GM21447 (cell line): ENCODE measurements around the gene MYH15.

Experiments used
- ATAC-seq: cut with Tn5 transposase; IDR thresholded peaks from one replicate; pipeline ENCODE4 v1.9.1; 2021; ENCODE audit not compliant: unreplicated experiment

Gene MYH15

DNA sequence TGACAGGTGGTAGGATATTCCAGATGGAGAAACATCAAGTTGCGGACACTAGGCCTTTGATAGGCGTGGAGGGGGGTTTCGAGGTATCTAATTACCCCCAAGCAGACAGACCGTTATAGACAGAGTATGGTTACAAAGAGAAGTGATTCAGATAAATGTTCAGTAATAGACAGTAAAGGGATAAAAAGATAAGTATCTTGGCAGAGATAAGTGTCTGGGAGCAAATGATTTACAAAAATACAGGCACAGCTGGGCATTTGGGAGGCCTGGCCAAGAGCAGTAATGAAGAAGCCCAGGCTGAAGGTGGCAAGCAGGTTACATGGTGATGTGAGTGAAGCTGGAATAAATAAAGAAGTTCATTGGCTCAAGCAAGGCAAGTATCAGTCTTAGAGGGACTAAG is 659 bp upstream of the MYH15 start:
- ATAC-seq: no peak

DNA sequence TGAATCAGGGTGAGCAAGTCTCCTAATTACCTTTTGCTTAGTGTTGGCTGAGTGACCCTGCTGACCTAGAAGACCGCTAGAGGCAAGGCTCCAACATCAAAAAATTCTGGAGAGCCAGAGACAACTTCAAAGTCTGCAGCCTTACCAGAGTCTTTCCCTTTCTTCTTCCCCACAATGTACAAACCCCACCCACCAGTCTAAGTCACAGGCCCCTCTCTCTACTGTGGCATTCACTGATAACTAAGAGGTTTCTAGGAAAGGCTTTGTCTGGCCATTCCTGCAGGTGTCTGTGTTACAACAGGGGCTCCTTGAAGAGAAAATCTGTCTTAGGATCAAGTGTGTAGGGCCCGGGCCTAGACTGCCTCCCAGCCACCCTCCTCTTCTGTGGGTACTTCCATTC is 525 bp downstream of the MYH15 start:
- no peak for ATAC-seq

DNA sequence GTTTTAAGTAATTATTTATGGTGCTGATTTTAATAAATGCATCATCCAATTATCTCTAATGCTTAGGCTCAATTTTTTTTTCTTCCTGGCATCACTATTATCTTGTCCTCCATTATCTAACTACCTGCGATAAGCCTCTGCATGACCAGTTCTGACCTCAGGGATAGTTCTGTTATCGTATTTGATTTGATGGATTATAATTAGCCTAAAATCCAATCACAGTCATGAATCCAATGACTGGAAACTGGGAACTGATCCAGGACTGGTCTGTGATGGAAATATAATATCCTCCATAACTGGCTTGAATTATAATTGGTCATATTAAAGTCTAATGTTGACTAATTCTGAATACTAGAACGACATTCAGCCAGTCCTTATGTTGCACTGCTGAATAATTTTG is 1.1 kb downstream of the MYH15 start:
- no peak for ATAC-seq

DNA sequence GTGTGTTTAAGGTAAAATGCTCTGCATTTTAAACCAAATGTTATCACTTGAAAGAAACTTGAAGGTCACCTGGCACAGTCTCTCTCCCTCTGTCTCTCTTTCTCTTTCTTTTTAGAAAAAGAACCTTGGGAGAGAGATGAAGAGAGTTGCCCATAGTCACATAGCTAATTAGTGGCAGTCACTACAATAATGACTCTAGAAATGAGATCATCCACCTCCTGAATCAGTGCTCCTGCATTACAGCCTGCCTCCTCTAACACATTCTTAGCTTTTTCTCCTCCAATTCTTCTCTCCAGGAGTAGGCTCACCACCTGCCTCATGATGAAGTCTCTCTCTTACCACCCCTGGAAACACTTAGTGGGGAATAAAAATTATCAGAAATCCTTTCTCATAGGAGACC is 2.5 kb downstream of the MYH15 start:
- ATAC-seq: no peak

DNA sequence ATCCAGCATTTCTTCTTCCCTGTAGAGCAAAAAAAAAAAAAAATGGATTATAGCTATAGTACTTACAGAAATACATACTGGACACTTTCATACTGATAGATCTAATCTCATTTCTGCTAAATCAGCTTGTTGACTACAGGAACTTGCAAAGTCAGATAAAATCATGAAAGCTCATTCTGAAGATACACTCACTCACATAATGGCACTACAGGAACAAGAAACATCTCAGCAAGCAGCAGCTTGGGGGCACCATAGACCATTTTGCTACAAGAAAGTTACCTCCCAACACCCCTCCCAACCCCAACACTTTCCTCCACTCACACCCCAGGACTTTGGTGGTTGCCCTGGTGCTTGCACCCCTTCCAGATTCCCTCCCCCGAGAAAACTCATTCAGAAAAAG is 4.6 kb downstream of the MYH15 start:
- ATAC-seq: no peak

DNA sequence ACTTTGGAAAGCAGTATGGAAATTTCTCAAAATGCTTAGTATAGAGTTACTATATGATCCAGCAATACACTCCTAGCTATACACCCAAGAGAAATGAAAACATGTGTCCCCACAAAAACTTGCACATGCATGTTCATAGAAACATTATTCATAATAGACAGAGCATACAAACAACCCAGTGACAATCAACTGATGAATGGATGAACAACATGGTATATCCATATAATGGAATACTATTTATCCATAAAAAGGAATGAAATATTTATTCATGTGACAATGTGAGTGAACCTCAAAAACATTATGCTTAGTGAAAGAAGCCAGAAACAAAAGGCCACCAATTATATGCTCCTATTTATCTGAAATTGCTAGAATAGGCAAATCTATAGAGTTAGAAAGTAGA is 6.7 kb downstream of the MYH15 start:
- ATAC-seq: no peak

DNA sequence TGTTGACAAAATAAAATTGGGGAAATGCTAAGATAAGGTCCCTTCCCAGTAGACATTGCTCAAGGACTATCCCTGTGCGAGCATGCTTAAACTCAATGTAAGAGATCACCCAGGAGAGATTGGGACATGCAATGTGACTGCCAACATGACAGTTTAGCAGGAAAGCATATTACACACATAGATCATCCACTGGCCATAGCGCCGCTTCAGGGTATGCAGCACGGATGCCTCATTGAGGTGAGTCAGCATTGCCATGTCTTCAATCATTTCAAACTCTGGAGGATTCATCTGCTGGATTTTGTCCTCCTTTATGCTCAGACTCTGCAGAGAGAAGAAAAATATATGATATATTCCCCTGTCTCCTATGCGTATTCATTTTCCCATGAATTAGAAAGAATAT is 8.9 kb downstream of the MYH15 start:
- no peak for ATAC-seq

DNA sequence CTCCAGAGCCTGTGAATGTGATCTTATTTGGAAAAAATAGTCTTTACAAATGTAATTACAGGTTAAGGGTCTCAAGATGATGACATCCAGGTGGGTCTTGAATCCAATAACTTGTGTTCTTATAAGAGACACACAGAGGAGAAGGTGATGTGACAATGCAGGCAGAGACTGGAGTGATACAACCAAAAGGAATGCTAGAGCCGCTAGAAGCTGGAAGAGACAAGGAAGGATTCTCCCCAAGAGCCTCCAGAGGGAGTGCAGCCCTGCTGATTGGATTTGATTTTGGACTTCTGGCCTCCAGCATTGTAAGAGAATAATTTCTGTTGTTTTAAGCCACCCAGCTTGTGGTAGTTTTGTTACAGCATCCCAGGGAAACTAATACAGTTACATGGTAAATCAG is 9.7 kb downstream of the MYH15 start:
- no peak for ATAC-seq

DNA sequence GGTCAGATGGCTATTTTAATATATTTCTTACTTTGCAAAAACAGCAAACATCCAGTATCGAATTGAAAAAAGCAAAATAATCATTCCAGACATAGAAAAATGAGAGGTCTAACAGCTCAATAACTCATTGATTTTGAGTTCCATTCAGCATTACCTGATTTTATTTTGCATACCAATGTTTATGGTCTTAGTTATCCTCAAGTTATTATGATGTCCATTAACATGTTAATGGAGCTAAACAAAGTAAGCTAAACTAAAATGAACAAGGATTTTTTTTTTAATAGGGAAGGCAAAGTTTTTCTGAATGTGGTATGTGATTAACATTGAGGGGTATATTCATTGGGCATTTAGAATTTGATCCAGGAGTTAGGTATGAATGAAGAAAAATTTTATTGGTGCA is 13.1 kb downstream of the MYH15 start:
- ATAC-seq: no peak

DNA sequence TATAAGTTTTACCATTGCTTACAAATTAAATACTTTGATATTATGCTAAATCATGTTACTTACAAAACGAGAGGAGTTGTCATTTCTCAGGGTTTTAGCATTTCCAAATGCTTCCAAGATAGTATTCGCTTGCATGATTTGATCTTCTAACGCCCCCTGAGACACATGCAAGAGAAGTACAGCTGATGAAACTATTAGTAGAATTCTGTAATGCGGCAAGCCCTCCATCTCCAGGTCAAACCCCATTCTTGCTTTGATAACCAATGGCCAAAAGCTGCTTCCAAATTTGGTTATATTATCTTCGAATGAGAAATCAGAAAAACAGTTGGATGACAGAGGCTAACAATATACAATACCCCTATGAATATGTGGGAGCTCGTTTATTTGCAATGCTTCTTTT is 14.7 kb downstream of the MYH15 start:
- ATAC-seq: no peak

DNA sequence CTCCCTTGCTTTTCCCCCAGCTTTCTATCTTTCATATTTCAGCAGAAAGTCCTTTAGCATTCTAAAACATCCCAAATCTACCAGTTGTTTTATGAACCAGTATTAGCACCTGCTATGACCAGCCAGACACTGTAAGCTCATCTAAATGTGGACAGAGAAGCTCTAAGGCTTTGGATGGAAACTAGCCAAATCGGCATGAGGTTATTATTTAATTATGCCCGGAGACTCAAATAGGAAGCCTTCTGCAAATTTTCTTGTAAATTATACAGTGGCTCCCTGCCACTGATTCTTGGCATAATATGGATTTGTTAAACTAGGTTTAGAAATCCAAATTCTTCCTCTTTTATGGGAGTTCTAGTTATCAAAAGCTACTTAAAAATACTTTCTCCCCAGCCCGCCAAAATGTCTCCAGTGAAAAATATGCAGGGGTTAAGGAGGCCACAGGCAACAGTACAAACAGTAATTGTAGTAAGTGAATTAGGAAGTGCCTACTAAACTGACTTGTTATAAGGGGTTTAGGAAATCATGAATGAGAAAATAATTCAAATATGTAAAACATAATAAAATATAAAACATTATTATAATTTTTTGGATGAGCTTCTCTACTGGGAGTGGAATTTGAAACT is 15.4 kb downstream of the MYH15 start:
- ATAC-seq: no peak

DNA sequence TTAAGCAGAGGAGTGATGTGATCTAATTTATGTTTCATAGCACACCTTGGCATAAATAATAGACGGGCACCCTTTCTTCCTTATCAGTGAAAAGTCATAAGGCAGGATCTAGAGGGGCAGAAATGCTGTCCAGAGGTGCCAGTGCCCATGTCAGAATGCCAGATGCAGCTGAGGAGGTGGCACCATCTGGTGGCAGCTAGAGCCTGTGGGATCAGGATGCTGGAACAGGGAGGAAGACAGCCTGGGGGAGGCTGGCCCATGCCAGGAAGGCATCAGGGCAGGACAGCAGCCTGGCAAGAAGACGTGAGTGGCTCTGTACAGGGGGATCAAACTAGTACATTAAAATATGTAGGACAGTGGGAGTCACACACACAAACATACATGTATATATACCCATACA is 16.5 kb downstream of the MYH15 start:
- no peak for ATAC-seq

DNA sequence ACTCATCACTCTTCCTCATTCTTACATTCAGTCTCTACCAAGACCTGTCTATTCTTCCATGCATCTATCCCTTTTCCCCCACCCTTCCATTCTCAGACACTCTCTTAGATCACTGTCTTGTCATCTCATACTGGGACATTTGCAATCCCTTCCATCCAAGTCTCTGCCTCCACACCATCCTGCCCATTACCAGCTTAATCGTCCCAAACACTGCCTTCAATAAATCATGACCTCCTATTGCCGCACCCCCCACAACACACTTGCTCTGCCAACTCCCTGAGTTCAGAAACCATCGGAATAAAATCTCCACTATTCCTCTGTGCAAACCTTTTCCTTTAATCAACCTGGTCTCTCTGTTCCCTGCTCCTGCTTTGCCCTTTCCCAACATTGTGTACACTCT is 18.9 kb downstream of the MYH15 start:
- no peak for ATAC-seq

DNA sequence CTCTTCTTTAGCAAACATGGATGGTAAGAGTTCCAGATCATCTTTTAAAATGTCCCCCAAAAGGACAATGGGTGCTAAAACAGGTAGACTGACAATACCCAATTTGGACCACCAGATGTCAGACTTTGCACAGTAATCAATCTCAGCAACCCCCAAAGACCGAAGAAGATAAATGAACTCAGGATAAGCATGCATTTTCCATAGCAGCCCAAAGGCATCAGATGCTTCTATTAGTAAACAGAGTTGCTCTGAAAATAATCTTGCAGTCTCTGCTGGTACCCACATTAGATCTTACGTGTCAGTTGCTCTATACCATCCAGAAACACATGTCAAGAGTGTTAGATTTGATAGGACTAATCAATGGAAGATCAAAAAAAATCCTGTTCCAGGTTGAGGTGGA is 20.6 kb downstream of the MYH15 start:
- ATAC-seq: no peak

DNA sequence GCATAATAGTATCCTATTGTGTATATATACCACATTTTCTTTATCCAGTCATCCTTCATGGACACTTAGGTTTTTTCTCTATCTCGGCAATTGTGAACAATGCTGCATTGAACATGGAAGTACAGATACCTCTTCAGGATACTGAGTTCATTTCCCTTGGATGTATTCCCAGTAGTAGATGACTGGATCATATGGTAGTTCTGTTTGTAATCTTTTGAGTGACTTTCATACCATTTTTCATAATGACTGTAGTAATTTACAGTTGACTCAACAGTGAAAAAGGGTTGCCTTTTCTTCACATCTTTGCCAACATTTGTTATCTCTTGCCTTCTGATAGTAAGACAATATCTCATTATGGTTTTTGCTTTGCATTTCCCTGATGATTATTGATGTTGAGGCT is 21.8 kb downstream of the MYH15 start:
- ATAC-seq: no peak

DNA sequence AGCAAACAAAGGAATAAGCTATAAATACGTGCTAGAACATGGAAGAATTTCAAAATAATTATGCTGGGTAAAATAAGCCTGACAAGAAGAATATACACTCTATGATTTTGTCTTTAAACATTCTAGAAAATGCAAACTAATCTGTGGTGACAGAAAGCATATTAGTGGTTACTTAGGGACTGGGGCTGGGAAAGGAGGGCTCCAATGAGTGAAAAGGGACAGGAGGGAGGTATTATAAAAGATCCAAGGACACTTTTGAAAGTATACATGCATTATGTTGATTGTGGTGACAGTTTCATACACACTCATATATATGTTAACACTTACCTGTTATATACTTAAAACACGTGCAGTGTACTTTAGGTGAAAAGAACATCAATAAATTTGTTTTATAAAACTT is 23.0 kb downstream of the MYH15 start:
- no peak for ATAC-seq

DNA sequence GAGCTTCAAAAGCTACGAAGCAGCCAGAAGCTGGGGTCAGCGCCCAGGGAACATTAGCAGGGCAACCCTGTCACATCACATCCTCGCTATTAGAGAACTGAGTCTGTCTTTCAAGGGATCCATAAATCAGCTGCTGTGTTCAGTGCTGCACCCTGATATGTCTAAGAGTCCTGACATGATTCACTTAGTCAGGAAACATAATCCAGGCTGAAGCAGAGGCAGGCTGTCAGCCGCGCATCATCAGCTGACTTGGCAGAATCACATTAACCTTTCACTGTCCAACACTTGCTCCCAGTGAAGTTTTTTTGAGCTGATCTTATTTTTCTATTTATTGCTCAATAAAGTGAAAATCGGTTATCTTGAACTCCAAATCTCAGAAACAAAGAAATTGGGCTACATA is 23.5 kb downstream of the MYH15 start:
- no peak for ATAC-seq

DNA sequence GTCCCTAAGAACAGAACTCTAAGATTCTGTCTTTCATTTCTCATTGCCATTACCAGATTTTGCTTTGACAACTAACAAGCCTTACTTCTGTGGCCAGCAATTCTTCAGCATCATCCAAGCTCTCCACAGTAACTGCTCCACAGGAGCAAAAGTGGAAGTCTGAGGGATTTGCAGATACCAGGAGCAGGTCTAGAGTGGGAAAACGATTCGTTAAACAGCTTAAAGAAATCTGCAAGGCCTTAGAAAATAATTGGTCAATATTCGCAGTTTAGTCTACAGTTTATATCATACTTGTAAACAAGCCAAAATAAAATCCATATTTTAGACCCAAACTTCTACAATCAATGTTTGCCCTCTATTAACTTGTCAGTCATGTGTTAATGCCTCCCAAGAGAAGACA is 24.1 kb downstream of the MYH15 start:
- no peak for ATAC-seq

DNA sequence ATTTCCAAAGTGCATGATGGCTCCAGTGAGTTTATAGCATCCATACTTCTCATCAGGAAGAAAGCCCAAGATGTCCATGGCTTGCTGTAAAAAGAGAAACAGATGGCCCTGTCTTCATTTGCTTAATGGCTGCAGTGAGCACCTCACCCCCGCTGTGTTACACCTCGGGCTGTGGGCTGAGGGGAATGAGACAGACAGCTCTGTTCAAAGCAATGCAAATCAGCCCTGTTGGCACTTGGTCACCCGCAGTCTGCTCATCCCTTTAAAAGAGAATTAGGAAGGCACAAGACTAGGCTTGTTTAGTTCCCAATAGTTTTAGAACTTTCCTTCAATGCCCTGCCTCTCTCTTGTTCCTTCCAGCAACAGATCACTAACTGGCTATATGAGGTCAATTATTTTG is 25.2 kb downstream of the MYH15 start:
- no peak for ATAC-seq

DNA sequence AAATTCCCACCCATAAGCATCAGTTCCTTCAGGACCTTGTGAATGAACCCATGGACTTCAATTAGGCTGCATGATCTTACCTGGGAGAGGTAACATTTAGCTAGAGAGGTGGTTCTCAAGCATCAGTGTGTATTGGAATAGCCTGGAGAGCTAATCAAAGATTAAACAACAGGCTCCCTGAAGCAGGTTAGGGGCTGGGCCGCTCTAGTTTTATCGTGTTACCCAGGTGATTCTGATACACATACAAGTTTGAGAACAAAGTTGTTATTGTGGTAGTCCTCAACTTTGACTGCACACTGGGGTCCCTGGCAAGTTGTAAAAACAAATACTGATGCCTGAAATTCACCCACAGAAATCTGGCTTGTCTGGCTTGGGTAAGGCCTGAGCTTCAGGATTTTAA is 31.2 kb downstream of the MYH15 start:
- no peak for ATAC-seq

DNA sequence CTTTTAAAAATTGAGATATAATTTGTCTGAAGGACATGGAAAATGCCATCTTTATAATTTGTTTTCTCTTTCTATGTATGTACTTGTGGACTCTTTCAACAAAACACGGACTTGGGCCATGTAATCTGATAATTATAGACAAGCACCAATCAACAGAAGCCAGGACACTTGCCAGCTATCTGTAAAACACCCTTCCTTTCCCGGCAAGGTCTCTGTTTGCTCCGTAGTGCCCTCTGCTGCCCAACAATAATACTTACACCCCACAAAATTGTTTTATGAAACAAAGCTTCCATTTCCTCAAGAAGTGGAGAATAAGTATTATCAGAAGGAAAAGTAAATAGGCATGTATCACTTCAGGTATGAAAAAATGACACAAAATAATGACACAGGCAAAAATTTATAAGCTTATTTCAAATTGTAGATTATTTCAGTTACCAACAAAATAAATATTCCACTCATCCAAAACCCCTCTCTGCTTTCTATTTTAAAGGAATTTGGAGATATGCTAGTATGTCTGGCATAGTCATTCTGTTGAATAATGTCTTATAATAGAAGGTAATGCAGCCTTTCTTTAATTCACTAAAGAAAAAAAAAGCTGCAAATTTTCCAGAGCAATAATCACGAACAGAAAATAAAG is 32.8 kb downstream of the MYH15 start:
- ATAC-seq: peak; percentile 87

DNA sequence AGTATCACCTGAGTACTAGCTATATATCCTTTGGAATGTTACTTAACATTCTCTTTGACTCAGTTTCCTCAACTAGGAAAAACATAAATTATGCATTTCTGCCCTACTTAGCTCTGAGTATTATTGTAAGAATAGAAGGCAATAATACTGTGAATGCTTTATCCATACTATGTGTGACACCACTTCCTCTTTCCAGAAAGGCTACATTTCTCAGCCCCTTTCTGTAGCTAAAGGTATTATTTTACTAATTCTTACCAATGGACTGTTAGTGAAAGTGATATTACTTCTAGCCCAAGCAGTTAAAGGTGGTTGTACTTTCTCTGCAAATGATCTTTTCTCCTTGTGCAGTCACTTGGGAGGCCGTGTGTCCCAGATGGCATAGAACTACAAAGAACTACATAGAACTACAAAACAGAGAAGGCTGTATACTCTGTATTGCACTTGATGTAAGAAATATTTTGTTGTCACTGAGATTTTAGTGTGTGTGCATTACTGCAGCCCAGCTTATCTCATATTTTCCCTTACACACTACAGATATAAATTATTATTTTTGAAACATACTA is 35.1 kb downstream of the MYH15 start:
- ATAC-seq: no peak

DNA sequence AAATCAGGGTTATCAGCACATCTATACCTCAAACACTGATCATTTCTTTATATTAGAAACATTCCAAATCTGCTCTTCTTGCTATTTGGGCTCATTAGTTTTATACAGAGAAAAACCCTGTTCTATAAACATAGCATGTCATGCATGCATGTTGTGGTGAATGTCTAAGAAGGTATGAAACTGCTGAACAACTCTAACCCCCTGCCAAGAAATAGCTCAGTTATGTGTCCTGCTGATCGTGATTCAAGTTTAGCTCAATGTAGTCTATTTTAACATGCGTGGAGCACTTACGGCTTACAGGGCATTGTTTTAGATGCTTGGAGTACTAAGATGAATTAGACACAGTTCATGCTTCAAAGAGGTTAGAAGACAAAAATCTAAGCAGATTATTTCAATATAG is 35.8 kb downstream of the MYH15 start:
- no peak for ATAC-seq
